ENCODE measurements around the gene CHURC1.

Gene CHURC1

DNA sequence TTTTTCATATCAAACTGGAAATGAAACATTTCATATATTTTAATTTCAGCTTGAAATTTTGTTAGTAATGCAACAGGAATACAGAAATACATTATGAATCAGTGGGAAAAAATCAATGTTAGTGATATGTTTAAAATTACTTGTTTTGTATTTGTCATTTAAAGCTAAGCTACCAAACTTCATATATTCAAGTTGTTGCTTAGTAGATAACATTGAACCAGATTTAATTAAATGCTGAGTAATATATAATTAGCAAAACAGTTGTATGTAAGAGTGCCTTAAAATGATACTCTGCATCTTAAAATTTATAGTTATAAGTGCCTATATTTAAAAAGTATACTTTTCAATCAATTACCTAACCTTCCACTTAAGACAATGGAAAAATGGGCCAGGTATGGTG is 5.0 kb downstream of the CHURC1 start:
- TF ChIP-seq, protein P1, sequence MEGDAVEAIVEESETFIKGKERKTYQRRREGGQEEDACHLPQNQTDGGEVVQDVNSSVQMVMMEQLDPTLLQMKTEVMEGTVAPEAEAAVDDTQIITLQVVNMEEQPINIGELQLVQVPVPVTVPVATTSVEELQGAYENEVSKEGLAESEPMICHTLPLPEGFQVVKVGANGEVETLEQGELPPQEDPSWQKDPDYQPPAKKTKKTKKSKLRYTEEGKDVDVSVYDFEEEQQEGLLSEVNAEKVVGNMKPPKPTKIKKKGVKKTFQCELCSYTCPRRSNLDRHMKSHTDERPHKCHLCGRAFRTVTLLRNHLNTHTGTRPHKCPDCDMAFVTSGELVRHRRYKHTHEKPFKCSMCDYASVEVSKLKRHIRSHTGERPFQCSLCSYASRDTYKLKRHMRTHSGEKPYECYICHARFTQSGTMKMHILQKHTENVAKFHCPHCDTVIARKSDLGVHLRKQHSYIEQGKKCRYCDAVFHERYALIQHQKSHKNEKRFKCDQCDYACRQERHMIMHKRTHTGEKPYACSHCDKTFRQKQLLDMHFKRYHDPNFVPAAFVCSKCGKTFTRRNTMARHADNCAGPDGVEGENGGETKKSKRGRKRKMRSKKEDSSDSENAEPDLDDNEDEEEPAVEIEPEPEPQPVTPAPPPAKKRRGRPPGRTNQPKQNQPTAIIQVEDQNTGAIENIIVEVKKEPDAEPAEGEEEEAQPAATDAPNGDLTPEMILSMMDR (conservative IDR thresholded peaks at IDR 0.05; ENCODE audit: low read depth, low read length) = no peak

DNA sequence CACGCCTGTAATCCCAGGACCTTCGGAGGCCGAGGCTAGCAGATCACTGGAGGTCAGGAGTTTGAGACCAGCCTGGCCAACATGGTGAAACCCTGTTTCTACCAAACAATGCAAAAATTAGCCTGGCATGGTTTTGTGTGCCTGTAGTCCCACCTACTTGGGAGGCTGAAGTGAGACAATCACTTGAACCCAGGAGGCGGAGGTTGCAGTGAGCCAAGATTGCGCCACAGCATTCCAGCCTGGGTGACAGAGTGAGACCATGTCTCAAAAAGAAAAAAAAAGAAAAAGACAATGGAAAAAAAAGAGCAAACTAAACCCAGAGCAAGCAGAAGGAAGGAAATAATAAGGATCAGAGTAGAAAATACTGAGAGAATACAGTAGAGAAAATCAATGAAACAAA is 5.4 kb downstream of the CHURC1 start:
- no peak overlapping the region for H3K4me3 ChIP-seq (ENCODE audit: low read depth, low read length)
- TF ChIP-seq, protein P1 (conservative IDR thresholded peaks at IDR 0.05; ENCODE audit: low read depth, low read length) = no peak
- DNase-seq (ENCODE audit: low read depth) = no peak

More for the DNA sequence above, 5.0 kb downstream of the CHURC1 start:
- no peak overlapping the region for H3K4me3 ChIP-seq (ENCODE audit: low read depth, low read length)
- no peak for DNase-seq (ENCODE audit: low read depth)

DNA sequence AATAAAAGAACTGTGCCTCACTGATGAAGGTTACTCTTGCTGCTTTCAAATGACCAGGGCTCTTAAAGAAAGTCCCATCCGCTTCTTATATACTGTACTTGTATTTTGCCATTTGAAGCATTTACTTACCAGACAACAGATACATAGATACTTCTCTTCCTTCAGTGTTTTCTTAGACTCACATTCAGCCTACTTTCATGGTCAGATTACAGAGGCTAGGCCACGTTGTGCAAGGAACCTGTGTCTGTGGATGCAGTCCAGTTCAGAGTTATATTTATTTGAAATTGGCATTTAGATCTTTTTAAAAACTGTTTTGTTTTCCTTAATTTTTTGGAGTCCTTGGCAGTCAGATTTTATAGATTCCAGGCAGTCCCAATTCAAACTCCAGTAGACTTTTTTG is 6.2 kb downstream of the CHURC1 start:
- TF ChIP-seq, protein P1 (conservative IDR thresholded peaks at IDR 0.05; ENCODE audit: low read depth, low read length) = no peak
- no peak overlapping the region for H3K4me3 ChIP-seq (ENCODE audit: low read depth, low read length)
- DNase-seq (ENCODE audit: low read depth) = no peak

DNA sequence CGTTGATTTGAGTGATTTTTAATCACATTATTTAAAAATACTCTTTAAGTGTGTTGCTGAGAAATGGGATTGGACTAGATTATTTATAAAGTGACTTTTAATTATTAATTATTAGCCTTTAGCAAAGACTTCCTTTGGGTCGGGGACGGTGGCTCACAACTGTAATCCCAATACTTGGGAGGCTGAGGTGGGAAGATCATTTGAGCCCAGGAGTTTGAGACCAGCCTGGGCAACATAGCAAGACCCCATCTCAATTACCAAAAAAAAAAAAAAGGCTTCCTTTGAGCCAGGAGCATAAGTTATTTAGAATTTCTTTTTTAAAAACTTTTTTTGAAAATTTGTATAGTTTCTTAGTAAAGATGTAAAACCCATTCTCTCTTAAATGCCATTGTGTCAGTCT is 8.8 kb downstream of the CHURC1 start:
- TF ChIP-seq, protein P1 (conservative IDR thresholded peaks at IDR 0.05; ENCODE audit: low read depth, low read length) = no peak
- DNase-seq (ENCODE audit: low read depth) = no peak
- no peak overlapping the region for H3K4me3 ChIP-seq (ENCODE audit: low read depth, low read length)

DNA sequence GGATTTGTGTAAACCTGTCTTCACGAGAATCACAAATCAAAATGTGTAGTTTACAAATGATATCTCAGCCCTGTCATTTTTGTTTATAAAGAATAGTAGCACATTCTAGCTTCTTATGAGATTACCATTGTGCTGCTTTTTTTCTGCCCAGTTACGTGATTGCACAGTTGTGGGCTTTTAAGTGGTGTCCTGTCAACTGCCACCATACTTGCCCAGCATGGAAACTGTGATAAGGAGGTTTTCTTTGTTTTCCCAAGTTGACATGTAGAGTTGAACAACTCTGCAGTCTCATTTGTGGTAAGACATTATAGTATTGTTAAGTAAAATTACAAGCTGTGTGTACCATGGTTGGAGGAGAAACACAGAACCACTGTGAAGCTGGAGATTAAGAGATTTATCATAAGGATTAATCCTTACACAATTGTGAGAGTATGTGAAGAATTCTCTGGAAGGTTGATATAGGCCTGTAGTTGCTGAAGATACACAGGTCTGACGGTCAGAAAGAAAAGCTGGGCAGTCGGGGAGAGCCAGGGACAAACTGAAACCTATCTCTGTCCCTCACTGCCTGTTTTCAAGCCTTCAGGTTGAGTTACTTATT is 12.2 kb downstream of the CHURC1 start:
- DNase-seq (ENCODE audit: low read depth) = no peak
- TF ChIP-seq, protein P1 (conservative IDR thresholded peaks at IDR 0.05; ENCODE audit: low read depth, low read length) = no peak
- no peak overlapping the region for H3K4me3 ChIP-seq (ENCODE audit: low read depth, low read length)

DNA sequence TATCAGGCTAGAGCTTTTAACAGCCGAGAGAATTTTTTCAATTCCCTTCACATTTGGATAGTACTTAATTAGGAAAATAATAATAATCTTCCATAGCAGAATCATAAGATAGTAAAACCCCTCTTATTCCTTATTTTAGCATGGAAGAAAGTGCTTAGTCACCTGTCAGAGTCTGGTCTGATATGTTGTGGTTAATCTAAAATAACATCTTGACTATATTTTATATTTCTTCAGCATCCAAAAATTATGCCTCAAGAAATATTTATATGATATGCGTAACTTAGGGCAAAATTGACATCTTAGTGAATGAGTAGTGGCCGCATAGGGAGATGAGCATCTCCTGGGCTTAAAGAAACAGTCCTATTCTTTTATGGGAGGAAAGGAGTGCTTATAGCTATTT is 12.8 kb downstream of the CHURC1 start:
- DNase-seq (ENCODE audit: low read depth) = no peak
- no peak overlapping the region for H3K4me3 ChIP-seq (ENCODE audit: low read depth, low read length)
- TF ChIP-seq, protein P1 (conservative IDR thresholded peaks at IDR 0.05; ENCODE audit: low read depth, low read length) = no peak

DNA sequence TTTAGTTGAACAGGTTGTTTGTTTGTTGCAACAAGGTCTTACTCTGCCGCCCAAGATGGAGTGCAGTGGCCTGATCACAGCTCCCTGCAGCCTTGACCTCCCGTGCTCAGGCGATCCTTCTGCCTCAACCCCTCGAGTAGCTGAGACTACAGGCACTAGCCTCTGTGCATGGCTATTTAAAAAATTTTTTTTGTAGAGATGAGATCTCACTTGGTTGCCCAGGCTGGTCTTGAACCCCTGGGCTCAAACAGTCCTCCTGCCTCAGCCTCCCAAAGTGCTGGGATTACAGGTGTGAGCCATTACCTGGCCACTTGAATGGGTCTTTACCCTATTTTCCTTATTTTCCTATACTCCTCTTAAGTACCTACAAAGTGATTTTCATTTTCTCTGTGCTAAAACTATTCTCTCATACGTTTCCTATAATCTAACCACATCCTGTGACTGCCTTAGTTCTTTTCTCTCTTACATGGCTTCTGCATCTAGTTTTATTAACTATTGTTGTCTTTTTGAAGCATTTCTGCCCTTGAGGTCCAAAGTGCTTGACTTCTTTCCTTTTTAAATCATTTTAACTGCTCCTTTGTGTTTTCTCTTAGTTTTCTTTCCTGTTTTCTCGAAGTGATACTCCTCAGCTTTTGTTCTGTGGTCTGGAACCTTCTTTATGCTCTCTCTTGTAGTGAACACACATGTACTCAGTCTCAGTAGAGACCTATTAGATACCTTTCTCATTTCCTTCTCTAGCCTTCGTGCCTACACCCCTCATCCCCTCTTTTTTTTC is 14.2 kb downstream of the CHURC1 start:
- no peak for DNase-seq (ENCODE audit: low read depth)
- TF ChIP-seq, protein P1 (conservative IDR thresholded peaks at IDR 0.05; ENCODE audit: low read depth, low read length) = no peak

More for the DNA sequence above, 14.2 kb downstream of the CHURC1 start:
- H3K4me3 ChIP-seq (ENCODE audit: low read depth, low read length) = no peak overlapping the region
